K562 (cell line): ENCODE data around the gene RHBG. TPM values are rescaled to one million over a fixed set of nuclear protein-coding genes. Genes with fewer than 3 reads are reported as not detected.

Experiments
- ATAC-seq: fragments of 200-7000 bp; cut with Tn5 transposase; 3 replicates; pipeline ENCODE4 v1.9.1; 2020; ENCODE audit warnings: moderate library complexity
- BruUV-seq: library from RNA; stranded (reverse); fragments of 400-500 nt; replicated peaks from 2 replicates; lab custom pipeline; 2021; lab: Mats Ljungman, UMichigan
- CTCF ChIA-PET: fragments of 300-600 bp; formaldehyde crosslinking; extraction: SDS; loops from one replicate; lab custom pipeline; 2021; ENCODE audit warnings: low intra/inter-chr PET ratio; lab: Yijun Ruan, JAX
- POLR2A ChIA-PET: fragments of 300-600, 350-650 bp; sonication (Branson Sonifier 250); formaldehyde crosslinking; extraction: SDS; loops from one replicate; lab custom pipeline; 2021; ENCODE audit warnings: antibody characterized with exemption, inconsistent platforms; lab: Yijun Ruan, JAX
- DNase-seq, 4 experiments: peaks; one replicate each; pipeline versions ENCODE4 v3.0.0 to v3.0.0-alpha.2; 2011 to 2018; ENCODE audit warnings: low spot score in 3 of 4, mixed read lengths in 3 of 4; ENCODE audit errors: extremely low read depth in 1 of 4
- FAIRE-seq: peaks from 2 replicates; lab custom pipeline; 2011; peaks lifted over from hg19 to GRCh38; lab: Jason Lieb, UNC
- H2AFZ ChIP-seq: 2 replicates; pipeline ENCODE4 v1.6.0; 2011; ENCODE audit warnings: low read depth, low read length, control low read depth, inconsistent platforms
- H3K27ac ChIP-seq: fragments of 200-600 bp; 3 replicates; pipeline ENCODE4 v1.8.0; 2011; ENCODE audit warnings: low read depth, mild to moderate bottlenecking, control low read depth, inconsistent platforms, low read length, moderate library complexity, mixed read lengths; ENCODE audit errors: extremely low read depth
- H3K27me3 ChIP-seq, 2 experiments: fragments of 300-600 bp in 1 of 2; 2 replicates in 1 of 2; 3 replicates in 1 of 2; pipeline versions ENCODE4 v1.6.0 to v1.8.0; 2011; ENCODE audit warnings: inconsistent platforms in 2 of 2, low read length in 2 of 2, mild to moderate bottlenecking in 1 of 2, mixed read lengths in 1 of 2, moderate library complexity in 1 of 2; ENCODE audit not compliant: control insufficient read depth in 2 of 2, insufficient read depth in 2 of 2
- H3K36me3 ChIP-seq: fragments of 300-600 bp; 3 replicates; pipeline ENCODE4 v1.8.0; 2011; ENCODE audit warnings: mild to moderate bottlenecking, low read length, inconsistent platforms; ENCODE audit not compliant: control insufficient read depth, insufficient read depth
- H3K4me1 ChIP-seq, 2 experiments: fragments of 200-600 bp in 1 of 2; replicated peaks in 1 of 2; 2 replicates in 1 of 2; 3 replicates in 1 of 2; pipeline versions ENCODE4 v1.5.1 to v1.8.0; 2011; ENCODE audit warnings: inconsistent platforms in 2 of 2, low read length in 2 of 2, mild to moderate bottlenecking in 1 of 2, mixed read lengths in 1 of 2, moderate library complexity in 1 of 2; ENCODE audit not compliant: control insufficient read depth in 2 of 2, insufficient read depth in 2 of 2
- H3K4me2 ChIP-seq: 2 replicates; pipeline ENCODE4 v1.6.1; 2011; ENCODE audit warnings: low read length, control low read depth, inconsistent platforms, mixed read lengths; ENCODE audit not compliant: insufficient read depth
- H3K4me3 ChIP-seq: fragments of 200-600 bp; sonication (generic), shearing (Covaris generic); 2 replicates; pipeline ENCODE4 v1.5.1; 2016; ENCODE audit warnings: control low read depth, inconsistent platforms
- H3K79me2 ChIP-seq: fragments of 200-600 bp; 3 replicates; pipeline ENCODE4 v1.8.0; 2011; ENCODE audit warnings: low read length, inconsistent platforms; ENCODE audit not compliant: control insufficient read depth, insufficient read depth
- H3K9ac ChIP-seq, 2 experiments: 2 replicates each; pipeline versions ENCODE4 v1.6.0 to v1.6.1; 2011; ENCODE audit warnings: low read depth in 2 of 2, low read length in 2 of 2, control low read depth in 1 of 2, inconsistent platforms in 1 of 2, mild to moderate bottlenecking in 1 of 2, mixed read lengths in 1 of 2; ENCODE audit not compliant: insufficient read depth in 1 of 2
- H3K9me1 ChIP-seq: one replicate; pipeline ENCODE4 v1.6.0; 2011; ENCODE audit warnings: inconsistent platforms, mild to moderate bottlenecking, low read length, moderate library complexity; ENCODE audit not compliant: control insufficient read depth, insufficient read depth
- H3K9me3 ChIP-seq: replicated peaks from 2 replicates; pipeline ENCODE4 v1.5.1; 2011; ENCODE audit warnings: low read depth, low read length, inconsistent platforms; ENCODE audit not compliant: control insufficient read depth, insufficient read depth
- H4K20me1 ChIP-seq: replicated peaks from 2 replicates; pipeline ENCODE4 v1.6.1; 2011; ENCODE audit warnings: low read length, inconsistent platforms, mixed read lengths; ENCODE audit not compliant: control insufficient read depth, insufficient read depth
- COPS2 ChIP-seq: fragments of 450-650 bp; conservative IDR thresholded peaks from 2 replicates; pipeline ENCODE4 v1.6.1; 2016; ENCODE audit warnings: mild to moderate bottlenecking, moderate library complexity
- KDM4B ChIP-seq, 2 experiments: fragments of 450-650 bp in 1 of 2; sonication (generic) in 1 of 2; IDR thresholded peaks; 2 replicates each; pipeline ENCODE4 v1.6.1; 2016 to 2017; ENCODE audit warnings: borderline replicate concordance in 2 of 2, antibody characterized with exemption in 1 of 2, low read depth in 1 of 2, mild to moderate bottlenecking in 1 of 2
- POLR2AphosphoS2 ChIP-seq: IDR thresholded peaks from 2 replicates; pipeline ENCODE4 v1.6.1; 2012; ENCODE audit warnings: low read length, improper control_type of control experiment
- RAD51 ChIP-seq: fragments of 450-650 bp; IDR thresholded peaks from 2 replicates; pipeline ENCODE4 v1.7.1; 2016; ENCODE audit warnings: low read depth, mild to moderate bottlenecking, borderline replicate concordance
- ZNF263 ChIP-seq: sonication (generic); formaldehyde crosslinking; IDR thresholded peaks from 2 replicates; pipeline ENCODE4 v1.8.0; 2022; ENCODE audit warnings: mild to moderate bottlenecking, missing genetic modification reagents, borderline replicate concordance
- WGBS: fragments of 100-300 bp; shearing (Covaris generic); methylation state at CpG from one replicate; pipeline ENCODE4 v1.1.6; 2016; ENCODE audit warnings: low coverage, mixed read lengths; ENCODE audit not compliant: insufficient coverage; ENCODE audit errors: missing lambda C conversion rate; 5-methylcytosine and 5-hydroxymethylcytosine counted together
- in situ Hi-C: fragments of 300-500 bp; cut with MboI; formaldehyde crosslinking; loops from 4 replicates; pipeline ENCODE4 v1.15.0; 2018; ENCODE audit warnings: inconsistent platforms, mixed read lengths
- intact Hi-C: fragments of 100-400 bp; cut with micrococcal nuclease; formaldehyde crosslinking; loops from 2 replicates; pipeline ENCODE4 v1.14.2; 2022
- polyA plus RNA-seq, 8 experiments: library from polyadenylated mRNA; depleted of rRNA in 4 of 8; stranded (reverse) in 5 of 8; unstranded in 3 of 8; fragments of >200 nt; fragmentation: Nextera tagmentation in 2 of 8; fragmentation: Illumina TruSeq in 1 of 8; extraction: Ambion mirVana in 2 of 8; extraction: Trizol in 1 of 8; gene quantifications; 2 replicates each; pipeline versions ENCODE4 v1.2.1 to v1.2.3, GENCODE V29; 2011 to 2014; ENCODE audit warnings: inconsistent platforms in 1 of 8, missing spikeins in 1 of 8
- total RNA-seq, 7 experiments: library from RNA; depleted of rRNA in 6 of 7; stranded (reverse); fragments of >200 nt in 6 of 7; fragmentation: Illumina TruSeq in 2 of 7; extraction: Trizol in 2 of 7; gene quantifications; 2 replicates each; pipeline versions ENCODE4 v1.2.1 to v1.2.3, GENCODE V29; 2011 to 2021; ENCODE audit warnings: low replicate concordance in 1 of 7

Gene RHBG
- total and polyA plus RNA-seq, 9 of the 15 experiments (the other 6 are each of a cell fraction or from before 2014, with no cell fraction given): not detected

GRCh38 chr1:156405670-156406069 is 36.7 kb downstream of the RHBG start:
- FAIRE-seq: no peak

GRCh38 chr1:156406251-156406650 is 37.2 kb downstream of the RHBG start:
- H3K9me3 ChIP-seq: no peaks in the 10 kb centered on the region
- H3K4me3 ChIP-seq: no peak overlapping the region
- H4K20me1 ChIP-seq: peaks cover 18% of the 10 kb centered on the region
- peaks cover 5% of the 10 kb centered on the region for H3K9me1 ChIP-seq
- no peak overlapping the region for H3K4me2 ChIP-seq
- ATAC-seq (no peak), DNase-seq (no peak), FAIRE-seq (no peak)
- peaks cover 27 to 63% of the 10 kb centered on the region in 2 experiments for H3K27me3 ChIP-seq
- POLR2A ChIA-PET: no interaction called here
- no peak overlapping the region for H2AFZ ChIP-seq
- peak overlapping the region in 1 of 2 experiments; percentile 53; a peak in 2 of 4 replicates for H3K9ac ChIP-seq
- in situ Hi-C loops: no loop called here
- no peak for TF ChIP-seq POLR2AphosphoS2
- no peak for TF ChIP-seq RAD51
- TF ChIP-seq KDM4B (IDR thresholded peaks at IDR 0.05; ENCODE audit: borderline replicate concordance in 2 of 2, low read depth in 1 of 2): no peak
- H3K36me3 ChIP-seq: no peaks in the 10 kb centered on the region
- 4% methylated on average over 4 of the region's 6 CpGs for WGBS
- no peak overlapping the region for H3K27ac ChIP-seq
- intact Hi-C loops: no loop called here
- CTCF ChIA-PET: no interaction called here
- no TSS peak for BruUV-seq
- H3K79me2 ChIP-seq: no peaks in the 10 kb centered on the region
- no peaks in the 10 kb centered on the region; a peak in 1 of 5 replicates for H3K4me1 ChIP-seq

More at GRCh38 chr1:156405670-156406069, 36.7 kb downstream of the RHBG start:
- DNase-seq (no peak), ATAC-seq (no peak)
- no peak overlapping the region for H3K4me3 ChIP-seq
- H3K27me3 ChIP-seq: peaks cover 22 to 57% of the 10 kb centered on the region in 2 experiments
- TF ChIP-seq ZNF263 (CRISPR knock-in tag) (peak; percentile 82), COPS2 (no peak)
- ChIA-PET CTCF (no interaction called here), POLR2A (no interaction called here)
- no peaks in the 10 kb centered on the region for H3K79me2 ChIP-seq
- H3K4me1 ChIP-seq: peaks cover 0 to 5% of the 10 kb centered on the region in 2 experiments; a peak in 2 of 5 replicates
- H2AFZ ChIP-seq: no peak overlapping the region
- BruUV-seq: no TSS peak
- H4K20me1 ChIP-seq: peaks cover 13% of the 10 kb centered on the region
- no peaks in the 10 kb centered on the region for H3K9me3 ChIP-seq
- H3K36me3 ChIP-seq: no peaks in the 10 kb centered on the region
- H3K9ac ChIP-seq: peak overlapping the region in 1 of 2 experiments; percentile 53; a peak in 1 of 4 replicates
- H3K4me2 ChIP-seq: no peak overlapping the region
- 0% methylated on average over 2 of the region's 5 CpGs for WGBS
- intact Hi-C loops: no loop called here
- no peak overlapping the region for H3K27ac ChIP-seq
- H3K9me1 ChIP-seq: peaks cover 2% of the 10 kb centered on the region
- in situ Hi-C loops: no loop called here
